NCI-H1694 treated with DMSO at 0.1 percent for 48 hours (cell line): ENCODE data around the gene RAB41.
A peak's percentile ranks its signal among the peaks of the same experiment; 100 is the strongest.
"Not testable (repeated sequence)": the region's sequence is repeated elsewhere in the genome, so short reads cannot be mapped to it uniquely, and the experiment has no call there.

Experiments used
- DNase-seq: peaks from one replicate; lab custom pipeline; 2025; lab: John Stamatoyannopoulos, UW

Gene RAB41

GRCh38 chrX:70281951-70282350 lies at the start of gene RAB41:
Gene RAB41 (plus strand): TSS chrX:70282172. CDS start chrX:70282218, 46 bp downstream.
- no peak for DNase-seq

- DNase-seq, result no peak
Measured at GRCh38 chrX:70234355-70234754, 47.6 kb upstream of the RAB41 start, which contains the start of gene AWAT1. Gene AWAT1 (plus strand): TSS chrX:70234655. CDS start chrX:70234696, 41 bp downstream.

DNA sequence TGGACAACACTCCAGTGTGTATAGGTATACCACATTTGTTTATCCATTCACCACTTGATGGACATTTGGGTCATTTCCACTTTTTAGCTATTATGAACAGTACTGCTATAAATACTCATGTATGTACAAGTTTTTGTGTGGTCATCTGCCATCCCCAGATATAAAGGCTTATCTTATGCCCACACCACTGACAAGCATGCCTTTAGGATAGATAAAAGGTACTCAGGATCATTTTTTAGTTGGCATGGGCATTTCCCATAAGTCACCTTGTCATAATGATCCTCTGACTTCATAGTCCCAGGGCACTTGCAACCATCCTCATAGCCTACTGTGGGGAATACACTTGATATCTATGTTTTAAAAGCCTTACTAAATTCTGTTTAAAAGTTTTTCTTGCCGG lies 41.2 kb upstream of the RAB41 start:
- DNase-seq, result no peak

GRCh38 chrX:70241501-70241900 lies 40.5 kb upstream of the RAB41 start:
- no peak for DNase-seq

- not testable (repeated sequence) for DNase-seq
Measured at GRCh38 chrX:70243601-70244000, 38.4 kb upstream of the RAB41 start.

DNA sequence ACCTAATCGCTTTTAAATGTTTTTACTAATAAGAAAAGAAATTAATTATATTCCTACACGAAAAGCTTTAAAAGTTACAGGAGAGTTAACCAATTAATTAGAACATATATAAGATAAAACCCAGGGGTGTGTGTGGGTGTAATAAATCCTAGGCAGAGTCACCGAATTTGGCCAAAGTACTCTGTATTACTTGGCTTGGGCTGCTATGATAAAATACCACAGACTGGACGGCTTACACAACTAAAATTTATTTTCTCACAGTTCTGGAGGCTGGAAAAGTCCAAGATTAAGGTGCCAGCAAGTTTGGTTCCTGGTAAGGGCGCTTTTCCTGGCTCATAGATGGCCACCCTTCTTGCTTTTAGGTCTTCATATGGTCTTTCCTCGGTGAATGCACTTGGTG lies 37.1 kb upstream of the RAB41 start:
- no peak for DNase-seq

GRCh38 chrX:70247252-70247651 lies 34.7 kb upstream of the RAB41 start:
- DNase-seq, result no peak

- DNase-seq, result no peak
Measured at GRCh38 chrX:70252491-70252890, 29.5 kb upstream of the RAB41 start.

GRCh38 chrX:70253377-70254062 lies 28.5 kb upstream of the RAB41 start:
- DNase-seq, result no peak

- no peak for DNase-seq
Measured at GRCh38 chrX:70254063-70254400, 27.9 kb upstream of the RAB41 start.

DNA sequence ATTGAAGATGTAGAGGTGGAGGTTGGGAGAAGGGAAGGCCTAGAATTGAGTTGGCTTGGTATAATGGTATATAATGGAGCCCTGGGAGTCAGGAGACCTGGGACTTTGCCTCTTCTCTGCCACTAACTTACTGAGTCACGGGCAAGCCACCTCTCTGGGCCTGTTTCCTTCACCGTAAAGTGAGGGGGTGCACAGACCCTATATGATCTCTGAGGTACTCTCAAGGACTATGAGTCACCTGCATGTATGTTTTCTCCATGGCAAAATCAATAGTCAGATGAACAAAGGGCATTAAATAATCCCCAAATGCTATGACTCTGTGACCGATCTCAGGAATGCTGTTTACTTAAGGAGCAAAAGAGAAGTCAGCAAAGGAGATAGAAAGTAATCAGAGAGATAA lies 27.1 kb upstream of the RAB41 start:
- DNase-seq, result no peak

DNA sequence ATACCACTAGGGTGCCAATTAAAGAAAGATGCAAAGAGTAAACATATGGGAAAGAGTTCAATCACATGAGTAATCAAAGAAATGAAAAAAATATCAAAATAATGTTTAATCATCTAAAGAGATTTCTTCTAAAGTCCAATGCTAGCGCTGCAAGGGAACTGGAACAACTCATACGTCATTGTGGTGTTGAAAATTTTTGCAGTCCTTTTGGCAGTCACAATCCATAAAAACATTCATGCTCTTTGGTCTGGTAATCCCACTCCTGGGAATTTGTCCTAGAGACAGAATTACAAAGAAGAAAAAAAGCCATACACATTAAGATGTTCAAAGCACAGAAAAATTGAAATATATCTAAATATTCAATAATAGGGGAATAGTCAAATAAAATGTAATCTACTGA lies 26.5 kb upstream of the RAB41 start:
- no peak for DNase-seq

GRCh38 chrX:70257423-70258288 lies 24.3 kb upstream of the RAB41 start:
- DNase-seq, result no peak

GRCh38 chrX:70260104-70260503 lies 21.9 kb upstream of the RAB41 start, which contains the start of gene P2RY4:
Gene P2RY4 (minus strand): TSS chrX:70260204. CDS start chrX:70259624, 580 bp downstream.
- no peak for DNase-seq

DNA sequence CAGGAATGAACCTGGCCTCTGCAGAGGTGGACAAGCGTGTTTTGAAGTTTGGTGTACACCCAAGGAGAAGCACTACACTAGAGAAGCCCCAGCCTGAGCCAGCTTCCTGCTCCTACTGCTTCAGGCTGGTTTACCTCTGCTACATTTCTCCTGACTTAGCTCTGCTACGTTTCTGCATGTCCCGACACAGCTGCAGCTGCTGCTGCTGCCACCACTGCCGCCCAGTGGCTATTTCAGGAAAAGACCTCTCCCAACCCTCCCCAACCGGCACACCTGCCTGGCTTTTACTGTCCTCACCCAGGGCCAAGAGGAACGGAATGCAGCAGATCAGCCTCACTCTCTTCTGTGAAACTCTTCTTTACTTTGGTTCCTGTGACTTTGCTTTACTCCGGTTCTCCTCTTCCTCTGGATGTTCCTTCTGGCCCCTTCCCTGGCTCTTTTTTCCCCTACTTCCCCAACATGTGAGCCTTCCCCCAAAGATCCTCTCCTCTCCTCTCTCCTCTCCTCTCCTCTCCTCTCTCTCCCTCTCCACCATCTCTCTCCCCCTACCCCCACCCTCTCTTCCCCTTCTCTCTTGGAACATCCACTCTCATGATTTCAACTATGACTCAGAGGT lies 18.9 kb upstream of the RAB41 start:
- DNase-seq, result peak; percentile 0

DNA sequence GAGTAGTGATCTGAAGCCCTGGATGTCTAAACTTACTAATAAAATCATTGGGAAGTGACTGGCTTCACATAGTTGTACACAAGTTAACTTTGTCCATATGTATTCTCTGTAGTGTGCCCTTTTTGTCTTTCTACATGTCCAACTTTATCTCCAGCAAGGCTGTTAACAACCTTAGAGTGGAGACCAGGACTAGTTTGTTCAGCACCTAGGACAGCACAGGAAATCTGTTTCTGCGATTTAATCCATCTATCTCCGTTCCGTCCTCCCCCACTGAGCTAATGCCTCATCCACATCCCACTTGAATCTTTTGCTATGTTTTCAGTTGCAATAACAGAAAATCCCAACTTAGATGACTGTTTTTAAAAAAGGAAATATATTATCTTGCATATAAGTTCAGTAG lies 17.2 kb upstream of the RAB41 start:
- no peak for DNase-seq

GRCh38 chrX:70268034-70268433 lies 13.9 kb upstream of the RAB41 start, which contains the start of gene ARR3:
Gene ARR3 (plus strand): TSS chrX:70268334. CDS start chrX:70269386, 1,052 bp downstream.
- DNase-seq, result no peak

GRCh38 chrX:70274029-70274428 lies 7.9 kb upstream of the RAB41 start:
- DNase-seq, result not testable (repeated sequence)

- no peak for DNase-seq
Measured at GRCh38 chrX:70279081-70279480, 2.9 kb upstream of the RAB41 start.

- no peak for DNase-seq
Measured at GRCh38 chrX:70280573-70280972, 1.4 kb upstream of the RAB41 start.

DNA sequence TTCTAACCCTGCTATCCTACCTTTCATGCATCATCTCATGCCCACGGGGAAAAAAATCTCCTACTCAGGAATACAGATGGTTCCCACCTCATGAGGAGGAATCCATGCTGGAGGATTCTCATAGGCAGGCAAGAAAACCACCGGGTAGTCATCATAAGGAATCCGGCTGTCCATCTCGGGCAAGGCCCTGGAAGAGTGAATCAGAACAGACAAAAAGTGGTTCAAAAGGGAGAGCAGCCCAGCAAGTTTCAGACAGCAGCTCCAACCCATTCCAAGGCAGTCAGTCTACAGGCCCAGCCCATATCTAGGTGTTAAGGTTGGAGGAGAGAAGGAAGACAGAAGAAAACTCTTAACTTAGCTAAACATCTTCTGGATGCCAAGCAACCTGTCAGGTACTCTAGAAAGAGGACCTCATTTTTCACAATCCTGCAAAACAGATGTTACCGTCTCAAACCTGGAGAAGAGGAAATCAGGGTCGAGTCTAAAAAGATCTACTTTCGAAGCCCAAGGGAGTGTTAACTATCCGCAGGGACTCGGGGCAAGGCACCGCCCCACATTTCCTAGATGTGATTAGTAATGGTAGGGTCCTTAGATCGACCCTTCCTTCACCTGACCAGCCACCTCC lies 7.3 kb downstream of the RAB41 start:
- DNase-seq, result no peak
